B cell (primary cell): ENCODE measurements around the gene HOXD4. TPM values are rescaled to one million over a fixed set of nuclear protein-coding genes. Genes with fewer than 3 reads are reported as not detected.

Experiments used
- ATAC-seq: fragments of 200-7000 bp; cut with Tn5 transposase; one replicate; pipeline ENCODE4 v1.10.0; 2021; ENCODE audit warnings: low read depth, mild to moderate bottlenecking, moderate number of reproducible peaks, moderate library complexity
- CTCF ChIA-PET: fragments of 350-600 bp; sonication (Branson Sonifier 250); formaldehyde crosslinking; loops from one replicate; lab custom pipeline; 2021; ENCODE audit warnings: antibody characterized with exemption, inconsistent platforms; lab: Charles Lee
- POLR2A ChIA-PET: fragments of 350-600 bp; sonication (Branson Sonifier 250); formaldehyde crosslinking; loops from one replicate; lab custom pipeline; 2021; ENCODE audit warnings: antibody characterized with exemption; lab: Charles Lee
- DNase-seq: peaks from one replicate; pipeline ENCODE4 v3.0.0; 2013
- H2AFZ ChIP-seq: 2 replicates; pipeline ENCODE4 v1.6.1; 2012; ENCODE audit warnings: mild to moderate bottlenecking, low read depth, low read length; ENCODE audit not compliant: insufficient read depth, poor library complexity, severe bottlenecking
- H3K27ac ChIP-seq, 2 donors: 1 replicate in 1 of 2; 2 replicates in 1 of 2; pipeline ENCODE4 v1.5.1; 2012 to 2013; ENCODE audit warnings: low read length in 2 of 2, mild to moderate bottlenecking in 2 of 2, moderate library complexity in 1 of 2
- H3K27me3 ChIP-seq, 4 experiments: fragments of 200-600 bp in 1 of 4; sonication (generic) in 1 of 4; replicated peaks in 1 of 4; 1 replicate in 2 of 4; 2 replicates in 2 of 4; pipeline versions ENCODE4 v1.6.1 to v1.7.0; 2013 to 2016; ENCODE audit warnings: low read length in 3 of 4, mild to moderate bottlenecking in 2 of 4, mixed read lengths in 1 of 4, moderate library complexity in 1 of 4; ENCODE audit not compliant: insufficient read depth in 4 of 4, control insufficient read depth in 3 of 4; ENCODE audit errors: control extremely low read depth in 1 of 4
- H3K36me3 ChIP-seq, 2 experiments: replicated peaks in 1 of 2; 1 replicate in 1 of 2; 2 replicates in 1 of 2; pipeline versions ENCODE4 v1.6.1 to v1.7.1; 2013; ENCODE audit warnings: low read length in 1 of 2; ENCODE audit not compliant: insufficient read depth in 2 of 2, control insufficient read depth in 1 of 2; ENCODE audit errors: control extremely low read depth in 1 of 2, extremely low read depth in 1 of 2
- H3K4me1 ChIP-seq, 2 donors: fragments of 200-600 bp in 1 of 2; sonication (generic) in 1 of 2; 1 replicate in 1 of 2; 2 replicates in 1 of 2; pipeline versions ENCODE4 v1.5.1 to v1.6.1; 2013 to 2017; ENCODE audit warnings: low read length in 2 of 2; ENCODE audit not compliant: control insufficient read depth in 2 of 2, insufficient read depth in 2 of 2
- H3K4me2 ChIP-seq: replicated peaks from 2 replicates; pipeline ENCODE3; 2012; ENCODE audit warnings: mild to moderate bottlenecking, low read depth, low read length; ENCODE audit not compliant: poor library complexity, severe bottlenecking
- H3K4me3 ChIP-seq, 5 experiments: fragments of 200-600 bp in 1 of 5; sonication (generic) in 1 of 5; 1 replicate in 3 of 5; 2 replicates in 2 of 5; pipeline versions ENCODE4 v1.5.1 to v1.7.0; 2011 to 2016; ENCODE audit warnings: low read length in 4 of 5, mild to moderate bottlenecking in 4 of 5, low read depth in 2 of 5, control low read depth in 1 of 5, moderate library complexity in 1 of 5; ENCODE audit not compliant: insufficient read depth in 1 of 5; ENCODE audit errors: control extremely low read depth in 1 of 5, extremely low read depth in 1 of 5
- H3K79me2 ChIP-seq: fragments of 200-600 bp; sonication (generic); one replicate; pipeline ENCODE4 v1.6.0; 2016; ENCODE audit warnings: low read length; ENCODE audit not compliant: control insufficient read depth, insufficient read depth
- H3K9ac ChIP-seq: fragments of 200-600 bp; sonication (generic); 2 replicates; pipeline ENCODE4 v1.6.1; 2017; ENCODE audit warnings: mild to moderate bottlenecking, low read length, moderate library complexity
- H3K9me3 ChIP-seq, 3 donors: one replicate each; pipeline versions ENCODE4 v1.6.1 to v1.7.1; 2013; ENCODE audit warnings: low read length in 2 of 3; ENCODE audit not compliant: control insufficient read depth in 2 of 3, insufficient read depth in 1 of 3; ENCODE audit errors: control extremely low read depth in 1 of 3
- H4K20me1 ChIP-seq: 2 replicates; pipeline ENCODE4 v1.6.0; 2012; ENCODE audit warnings: mild to moderate bottlenecking, low read length; ENCODE audit not compliant: insufficient read depth, control insufficient read depth, poor library complexity, severe bottlenecking
- H3K27ac Mint-ChIP-seq: one replicate; pipeline ENCODE4 v1.8.0; 2021; ENCODE audit warnings: mixed read lengths
- H3K27me3 Mint-ChIP-seq: one replicate; pipeline ENCODE4 v1.8.0; 2021; ENCODE audit warnings: mixed read lengths
- H3K4me1 Mint-ChIP-seq: one replicate; pipeline ENCODE4 v1.8.0; 2021; ENCODE audit warnings: mixed read lengths
- H3K4me3 Mint-ChIP-seq: one replicate; pipeline ENCODE4 v1.8.0; 2021; ENCODE audit warnings: mixed read lengths
- H3K9me3 Mint-ChIP-seq: one replicate; pipeline ENCODE4 v1.8.0; 2022; ENCODE audit warnings: mixed read lengths; ENCODE audit not compliant: insufficient read depth
- EZH2 ChIP-seq: IDR thresholded peaks from 2 replicates; pipeline ENCODE4 v1.6.1; 2012; ENCODE audit warnings: borderline replicate concordance, low read depth, mild to moderate bottlenecking, moderate library complexity, low read length; ENCODE audit not compliant: insufficient read depth, poor library complexity, severe bottlenecking
- WGBS: methylation state at CpG from one replicate; pipeline ENCODE4 v1.1.5; 2013; ENCODE audit warnings: missing lambda C conversion rate; ENCODE audit not compliant: insufficient coverage; 5-methylcytosine and 5-hydroxymethylcytosine counted together
- intact Hi-C: fragments of 100-400 bp; cut with micrococcal nuclease; formaldehyde crosslinking; loops from one replicate; pipeline ENCODE4 v1.10.0; 2022
- polyA plus RNA-seq: library from polyadenylated mRNA; depleted of rRNA; stranded (reverse); fragments of >200 nt; gene quantifications from 2 replicates; pipeline ENCODE4 v1.2.3, GENCODE V29; 2012
- total RNA-seq, 2 donors: library from RNA; stranded (reverse); fragments of 120-200 nt in 1 of 2; gene quantifications; 1 replicate in 1 of 2; 2 replicates in 1 of 2; pipeline versions ENCODE4 v1.2.3 to v1.2.4, GENCODE V29; 2013 to 2022
- TF ChIP-seq, protein P1 (sequence below): fragments of 200-600 bp; IDR thresholded peaks from one replicate; pipeline ENCODE4 v1.8.0; 2022; ENCODE audit warnings: antibody characterized with exemption, mild to moderate bottlenecking

HOXD4 gene
- total and polyA plus RNA-seq, 2 donors (not counting 1 experiment from before 2014, with no cell fraction given) = not detected

- Histone ChIP-seq H3K27ac (no peak overlapping the region), H4K20me1 (no peaks in the 10 kb centered on the region), H2AFZ (no peak overlapping the region), H3K4me2 (no peak overlapping the region), H3K9me3 (peaks cover 0 to 55% (median 2%) of the 10 kb centered on the region in 3 donors), H3K27me3 (peaks cover 0 to 95% (median 75%) of the 10 kb centered on the region in 4 experiments), H3K9ac (no peak overlapping the region), H3K79me2 (no peaks in the 10 kb centered on the region), H3K4me1 (peaks cover 0 to 10% of the 10 kb centered on the region in 2 donors), H3K36me3 (no peaks in the 10 kb centered on the region), H3K4me3 (no peak overlapping the region)
- DNase-seq (no peak), ATAC-seq (no peak)
- H3K27ac Mint-ChIP-seq = no peak overlapping the region
- H3K4me3 Mint-ChIP-seq = no peak overlapping the region
- ChIA-PET POLR2A (no interaction called here), CTCF (interaction anchor here (1.0 to 1.7 kb wide), 2 partner anchors 12 to 1033 kb away, joined by 3 read pairs; no protein-coding TSS in a partner anchor)
- intact Hi-C loops = no loop called here
- TF ChIP-seq, protein P1, sequence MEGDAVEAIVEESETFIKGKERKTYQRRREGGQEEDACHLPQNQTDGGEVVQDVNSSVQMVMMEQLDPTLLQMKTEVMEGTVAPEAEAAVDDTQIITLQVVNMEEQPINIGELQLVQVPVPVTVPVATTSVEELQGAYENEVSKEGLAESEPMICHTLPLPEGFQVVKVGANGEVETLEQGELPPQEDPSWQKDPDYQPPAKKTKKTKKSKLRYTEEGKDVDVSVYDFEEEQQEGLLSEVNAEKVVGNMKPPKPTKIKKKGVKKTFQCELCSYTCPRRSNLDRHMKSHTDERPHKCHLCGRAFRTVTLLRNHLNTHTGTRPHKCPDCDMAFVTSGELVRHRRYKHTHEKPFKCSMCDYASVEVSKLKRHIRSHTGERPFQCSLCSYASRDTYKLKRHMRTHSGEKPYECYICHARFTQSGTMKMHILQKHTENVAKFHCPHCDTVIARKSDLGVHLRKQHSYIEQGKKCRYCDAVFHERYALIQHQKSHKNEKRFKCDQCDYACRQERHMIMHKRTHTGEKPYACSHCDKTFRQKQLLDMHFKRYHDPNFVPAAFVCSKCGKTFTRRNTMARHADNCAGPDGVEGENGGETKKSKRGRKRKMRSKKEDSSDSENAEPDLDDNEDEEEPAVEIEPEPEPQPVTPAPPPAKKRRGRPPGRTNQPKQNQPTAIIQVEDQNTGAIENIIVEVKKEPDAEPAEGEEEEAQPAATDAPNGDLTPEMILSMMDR = no peak
- TF ChIP-seq EZH2 = no peak
- H3K4me1 Mint-ChIP-seq = peaks cover 8% of the 10 kb centered on the region
- H3K9me3 Mint-ChIP-seq = peaks cover 4% of the 10 kb centered on the region
- WGBS = 7% methylated on average over 9 of the region's 16 CpGs
- H3K27me3 Mint-ChIP-seq = peaks cover 84% of the 10 kb centered on the region
These were observed 36.3 kb upstream of the HOXD4 start for GRCh38 chr2:176114930-176115625.
